MM.1S (cell line): Measurements from ENCODE around the gene KIFAP3.

Source experiments
- DNase-seq: peaks from one replicate; pipeline ENCODE4 v3.0.0-alpha.2; 2015
- H2AFZ ChIP-seq: fragments of 300-600 bp; sonication (generic); 2 replicates; pipeline ENCODE4 v1.6.0; 2016; ENCODE audit warnings: antibody characterized with exemption, low read length
- H3F3A ChIP-seq: fragments of 300-600 bp; sonication (generic); 2 replicates; pipeline ENCODE4 v1.6.1; 2016; ENCODE audit warnings: mild to moderate bottlenecking, antibody characterized with exemption, low read length, moderate library complexity, mixed read lengths; ENCODE audit not compliant: insufficient read depth
- H3K27ac ChIP-seq: fragments of 300-600 bp; sonication (generic); 2 replicates; pipeline ENCODE4 v1.5.1; 2016; ENCODE audit warnings: mild to moderate bottlenecking, low read length
- H3K27me3 ChIP-seq: fragments of 300-600 bp; sonication (generic); replicated peaks from 2 replicates; pipeline ENCODE4 v1.6.0; 2016; ENCODE audit warnings: low read length; ENCODE audit not compliant: insufficient read depth
- H3K36me3 ChIP-seq: fragments of 300-600 bp; sonication (generic); replicated peaks from 2 replicates; pipeline ENCODE4 v1.6.1; 2016; ENCODE audit warnings: mild to moderate bottlenecking, low read length, mixed read lengths; ENCODE audit not compliant: insufficient read depth
- H3K4me1 ChIP-seq: fragments of 300-600 bp; sonication (generic); 2 replicates; pipeline ENCODE4 v1.6.1; 2016; ENCODE audit warnings: low read length, mixed read lengths
- H3K4me2 ChIP-seq: fragments of 300-600 bp; sonication (generic); 2 replicates; pipeline ENCODE4 v1.6.0; 2016; ENCODE audit warnings: low read depth, low read length
- H3K4me3 ChIP-seq: fragments of 300-600 bp; sonication (generic); 2 replicates; pipeline ENCODE4 v1.5.1; 2016; ENCODE audit warnings: low read length, mixed read lengths
- H3K79me2 ChIP-seq: fragments of 300-600 bp; sonication (generic); 2 replicates; pipeline ENCODE4 v1.6.1; 2016; ENCODE audit warnings: mixed run types, low read length, mixed read lengths
- H3K9ac ChIP-seq: fragments of 300-600 bp; sonication (generic); 2 replicates; pipeline ENCODE4 v1.6.1; 2016; ENCODE audit warnings: low read length, mixed read lengths
- H3K9me2 ChIP-seq: fragments of 300-600 bp; sonication (generic); replicated peaks from 2 replicates; pipeline ENCODE4 v1.6.1; 2016; ENCODE audit warnings: mild to moderate bottlenecking, low read length, mixed read lengths; ENCODE audit not compliant: insufficient read depth
- H3K9me3 ChIP-seq: fragments of 300-600 bp; sonication (generic); replicated peaks from 2 replicates; pipeline ENCODE4 v1.6.1; 2016; ENCODE audit warnings: mild to moderate bottlenecking, low read length, mixed read lengths; ENCODE audit not compliant: insufficient read depth
- H4K20me1 ChIP-seq: fragments of 300-600 bp; sonication (generic); 2 replicates; pipeline ENCODE4 v1.6.1; 2016; ENCODE audit warnings: mild to moderate bottlenecking, low read length, moderate library complexity, mixed read lengths; ENCODE audit not compliant: insufficient read depth
- CTCF ChIP-seq: fragments of 300-600 bp; sonication (generic); IDR thresholded peaks from 2 replicates; pipeline ENCODE4 v1.5.1; 2016; ENCODE audit warnings: antibody characterized with exemption, low read length, mixed read lengths
- EZH2 ChIP-seq: fragments of 300-600 bp; sonication (generic); optimal IDR thresholded peaks from 2 replicates; pipeline ENCODE3; 2017; ENCODE audit warnings: low read depth, mild to moderate bottlenecking, antibody characterized with exemption, low read length, mixed read lengths
- EZH2phosphoT487 ChIP-seq: fragments of 300-600 bp; sonication (generic); IDR thresholded peaks from 2 replicates; pipeline ENCODE4 v1.6.1; 2018; ENCODE audit warnings: antibody characterized with exemption, low read length

The KIFAP3 gene

GRCh38 chr1:169892176-169892926, 182.1 kb downstream of the KIFAP3 start:
- Histone ChIP-seq H3K9me2 (no peaks in the 10 kb centered on the region), H3K36me3 (0 out of 2 replicates have a peak, but pooled peaks cover 8% of the 10 kb centered on the region), H3K27ac (no peak overlapping the region), H3K9me3 (no peaks in the 10 kb centered on the region), H3K27me3 (no peaks in the 10 kb centered on the region), H3K4me1 (peaks cover 25% of the 10 kb centered on the region), H2AFZ (peak overlapping the region; percentile 73), H3K79me2 (peaks cover 56% of the 10 kb centered on the region), H3K9ac (peak overlapping the region; percentile 89), H3K4me3 (peak overlapping the region; percentile 92), H3F3A (0 out of 2 replicates have a peak, but pooled peaks cover 6% of the 10 kb centered on the region), H4K20me1 (no peaks in the 10 kb centered on the region), H3K4me2 (peak overlapping the region; percentile 71)
- TF ChIP-seq CTCF (no peak), EZH2 (no peak), EZH2phosphoT487 (no peak)
- DNase-seq = no peak

GRCh38 chr1:169891539-169891885, 183.0 kb downstream of the KIFAP3 start:
- Histone ChIP-seq H3K79me2 (peaks cover 56% of the 10 kb centered on the region), H3K4me1 (peaks cover 25% of the 10 kb centered on the region), H3K9me2 (no peaks in the 10 kb centered on the region), H3K4me3 (no peak overlapping the region), H3F3A (0 out of 2 replicates have a peak, but pooled peaks cover 6% of the 10 kb centered on the region), H3K36me3 (0 out of 2 replicates have a peak, but pooled peaks cover 8% of the 10 kb centered on the region), H3K9ac (no peak overlapping the region), H3K4me2 (no peak overlapping the region), H3K9me3 (no peaks in the 10 kb centered on the region), H4K20me1 (no peaks in the 10 kb centered on the region), H3K27me3 (no peaks in the 10 kb centered on the region), H3K27ac (no peak overlapping the region), H2AFZ (no peak overlapping the region)
- DNase-seq = no peak
- no peak for TF ChIP-seq EZH2
- TF ChIP-seq EZH2phosphoT487 = no peak
- no peak for TF ChIP-seq CTCF

- Histone ChIP-seq H3K4me2 (no peak overlapping the region), H3K9me2 (no peaks in the 10 kb centered on the region), H3K27ac (no peak overlapping the region), H3K9ac (no peak overlapping the region), H3F3A (0 out of 2 replicates have a peak, but pooled peaks cover 6% of the 10 kb centered on the region), H3K79me2 (peaks cover 57% of the 10 kb centered on the region), H3K4me1 (peaks cover 20% of the 10 kb centered on the region), H3K27me3 (no peaks in the 10 kb centered on the region), H2AFZ (no peak overlapping the region), H3K36me3 (0 out of 2 replicates have a peak, but pooled peaks cover 8% of the 10 kb centered on the region), H4K20me1 (no peaks in the 10 kb centered on the region), H3K9me3 (no peaks in the 10 kb centered on the region), H3K4me3 (no peak overlapping the region)
- TF ChIP-seq CTCF = no peak
- no peak for TF ChIP-seq EZH2phosphoT487
- no peak for TF ChIP-seq EZH2
- no peak for DNase-seq
Observed at GRCh38 chr1:169890761-169891538, 183.5 kb downstream of the KIFAP3 start.
